Muscle layer of colon (tissue), 2 donors: ENCODE data around the gene DPP6.

Experiments
- H3K27ac ChIP-seq: one replicate; pipeline ENCODE4 v1.7.0; 2013; ENCODE audit warnings: low read depth, mild to moderate bottlenecking, low read length, moderate library complexity
- H3K27me3 ChIP-seq, 2 donors: one replicate each; pipeline ENCODE4 v1.7.0; 2013; ENCODE audit warnings: low read length in 2 of 2, mild to moderate bottlenecking in 2 of 2; ENCODE audit not compliant: insufficient read depth in 2 of 2, control insufficient read depth in 1 of 2
- H3K36me3 ChIP-seq: one replicate; pipeline ENCODE4 v1.7.0; 2013; ENCODE audit warnings: mild to moderate bottlenecking, low read length; ENCODE audit not compliant: insufficient read depth
- H3K4me1 ChIP-seq: one replicate; pipeline ENCODE4 v1.7.0; 2013; ENCODE audit warnings: mild to moderate bottlenecking, low read length; ENCODE audit not compliant: insufficient read depth
- H3K4me3 ChIP-seq, 2 donors: one replicate each; pipeline ENCODE4 v1.7.0; 2013; ENCODE audit warnings: low read length in 2 of 2, low read depth in 1 of 2, mild to moderate bottlenecking in 1 of 2, moderate library complexity in 1 of 2
- H3K9ac ChIP-seq: one replicate; pipeline ENCODE4 v1.7.0; 2013; ENCODE audit warnings: low read length
- H3K9me3 ChIP-seq: one replicate; pipeline ENCODE4 v1.7.0; 2013; ENCODE audit warnings: mild to moderate bottlenecking, low read length
- donor health status: abdominal sarcoma.
- donor health status: Adenocarcinoma of cecum.

The DPP6 gene

DNA sequence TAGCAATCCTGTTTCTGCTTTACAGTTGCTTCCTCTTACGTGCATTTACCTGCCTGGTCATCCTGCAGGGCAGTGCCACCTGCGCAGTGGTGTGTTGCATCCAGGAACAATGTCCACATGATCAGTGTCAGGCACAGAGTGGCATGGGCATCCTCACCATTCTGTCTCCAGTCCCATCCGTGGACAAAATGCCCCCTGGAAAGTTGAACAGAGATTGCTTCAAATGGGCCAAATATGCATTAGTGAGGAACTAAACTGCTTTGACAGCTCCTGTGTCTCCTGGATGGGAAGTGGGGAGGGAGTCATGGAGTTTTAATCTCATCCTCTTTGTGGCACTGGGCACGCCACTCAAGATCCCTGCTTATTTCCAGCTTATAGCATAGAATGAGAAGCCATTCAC is 151.8 kb downstream of the DPP6 start:
- Histone ChIP-seq H3K27ac (no peak overlapping the region), H3K4me1 (no peaks in the 10 kb centered on the region), H3K4me3 (no peak overlapping the region), H3K36me3 (no peaks in the 10 kb centered on the region), H3K27me3 (no peaks in the 10 kb centered on the region), H3K9me3 (no peaks in the 10 kb centered on the region), H3K9ac (no peak overlapping the region)

DNA sequence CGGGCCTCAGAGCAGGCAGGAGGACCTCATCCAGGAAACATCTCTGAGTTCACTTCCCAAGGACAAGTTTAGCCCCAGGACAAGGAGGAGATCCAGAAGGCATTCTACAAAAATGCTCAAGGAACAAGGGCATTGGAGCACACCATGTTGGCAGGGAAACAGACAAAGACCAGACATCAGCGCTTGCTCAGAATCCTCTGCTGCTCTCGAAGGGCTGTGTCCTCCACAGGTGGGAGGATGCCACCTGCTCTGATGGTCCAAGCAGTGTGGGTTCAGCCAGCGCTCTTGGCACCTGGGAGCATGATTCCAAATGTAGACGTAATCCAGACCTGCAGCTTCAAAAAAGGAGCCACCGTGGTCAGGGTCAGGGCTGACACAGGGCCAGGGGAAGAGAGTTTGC is 160.7 kb downstream of the DPP6 start:
- Histone ChIP-seq H3K4me1 (no peaks in the 10 kb centered on the region), H3K9me3 (no peaks in the 10 kb centered on the region), H3K36me3 (no peaks in the 10 kb centered on the region), H3K27ac (no peak overlapping the region), H3K27me3 (no peaks in the 10 kb centered on the region), H3K4me3 (no peak overlapping the region), H3K9ac (no peak overlapping the region)

DNA sequence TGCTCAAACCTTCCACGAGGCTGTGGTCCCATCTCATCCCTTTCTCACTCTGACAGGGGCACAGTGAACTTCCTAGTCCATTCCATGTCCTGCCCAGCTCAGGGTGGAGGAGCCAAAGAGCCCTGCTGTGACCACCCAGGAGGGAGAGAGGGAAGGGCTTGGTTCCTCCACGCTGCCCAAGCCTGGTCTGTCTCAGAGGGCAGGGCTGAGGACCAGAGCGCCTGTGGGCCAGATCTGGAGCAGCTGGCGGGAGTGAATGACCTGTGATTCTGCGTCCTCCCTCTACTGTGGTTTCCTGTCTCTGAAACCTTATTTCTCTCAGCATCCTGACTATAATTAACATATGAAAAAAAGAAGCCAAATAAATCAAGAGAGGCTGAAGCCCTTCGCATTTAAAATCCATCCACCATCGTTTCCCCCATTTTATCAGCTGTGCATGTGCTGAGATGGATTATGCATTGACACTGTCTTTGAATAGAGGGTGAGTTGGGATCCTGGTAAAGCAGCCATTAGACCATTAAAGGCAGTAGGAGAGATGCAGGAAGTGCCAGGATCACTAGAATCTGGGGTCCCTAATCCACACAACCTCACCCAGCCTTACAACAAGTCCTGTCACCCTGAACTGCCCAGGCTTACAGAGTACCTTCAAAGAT is 165.6 kb downstream of the DPP6 start:
- H3K27ac ChIP-seq: no peak overlapping the region
- no peaks in the 10 kb centered on the region for H3K36me3 ChIP-seq
- no peaks in the 10 kb centered on the region for H3K9me3 ChIP-seq
- H3K27me3 ChIP-seq: no peaks in the 10 kb centered on the region
- H3K4me1 ChIP-seq: no peaks in the 10 kb centered on the region
- H3K4me3 ChIP-seq: no peak overlapping the region
- H3K9ac ChIP-seq: no peak overlapping the region

DNA sequence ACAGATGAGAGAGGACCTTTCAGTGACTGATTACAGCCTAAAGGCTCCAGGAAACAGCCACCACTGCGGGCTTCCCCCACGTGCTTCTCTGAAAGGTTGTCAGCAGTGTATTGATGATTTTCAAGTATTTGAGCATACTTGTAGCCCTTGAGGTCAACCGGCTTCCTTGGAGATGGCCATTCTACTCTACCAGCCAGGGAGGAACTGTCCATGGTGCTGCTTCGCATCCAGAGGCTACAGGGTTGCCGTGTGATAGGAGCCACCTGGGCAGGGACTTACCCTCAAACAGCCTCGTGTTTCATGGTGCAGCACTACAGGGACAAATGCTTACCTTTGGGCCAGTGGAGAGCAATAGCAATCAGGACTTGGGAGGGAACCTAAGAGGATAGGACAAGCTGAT is 179.5 kb downstream of the DPP6 start:
- no peaks in the 10 kb centered on the region for H3K27me3 ChIP-seq

DNA sequence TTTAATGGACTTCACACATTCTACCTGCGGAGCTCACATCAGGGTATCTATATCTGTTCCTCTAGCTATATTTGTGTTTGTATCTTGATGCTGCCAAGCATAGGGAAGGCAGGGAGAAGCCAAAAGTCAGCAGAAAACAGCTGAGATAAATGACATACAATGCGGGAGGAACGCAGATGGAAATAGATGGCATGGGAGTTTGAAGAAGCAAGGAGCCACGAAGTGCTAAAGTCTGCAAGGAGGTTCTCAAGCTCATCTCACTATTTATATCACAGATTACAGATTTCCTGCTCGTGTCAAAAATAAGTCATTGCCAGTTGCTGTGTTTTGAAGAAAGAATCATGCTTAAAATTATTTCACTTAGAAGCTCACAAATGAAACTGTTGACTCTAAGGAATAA is 180.5 kb downstream of the DPP6 start:
- Histone ChIP-seq H3K9ac (no peak overlapping the region), H3K27ac (no peak overlapping the region), H3K4me1 (no peaks in the 10 kb centered on the region), H3K27me3 (no peaks in the 10 kb centered on the region), H3K36me3 (no peaks in the 10 kb centered on the region), H3K9me3 (no peaks in the 10 kb centered on the region), H3K4me3 (no peak overlapping the region)

More for the DNA sequence above, 179.5 kb downstream of the DPP6 start:
- Histone ChIP-seq H3K27ac (no peak overlapping the region), H3K4me3 (no peak overlapping the region), H3K9ac (no peak overlapping the region), H3K4me1 (no peaks in the 10 kb centered on the region), H3K9me3 (no peaks in the 10 kb centered on the region), H3K36me3 (no peaks in the 10 kb centered on the region)

DNA sequence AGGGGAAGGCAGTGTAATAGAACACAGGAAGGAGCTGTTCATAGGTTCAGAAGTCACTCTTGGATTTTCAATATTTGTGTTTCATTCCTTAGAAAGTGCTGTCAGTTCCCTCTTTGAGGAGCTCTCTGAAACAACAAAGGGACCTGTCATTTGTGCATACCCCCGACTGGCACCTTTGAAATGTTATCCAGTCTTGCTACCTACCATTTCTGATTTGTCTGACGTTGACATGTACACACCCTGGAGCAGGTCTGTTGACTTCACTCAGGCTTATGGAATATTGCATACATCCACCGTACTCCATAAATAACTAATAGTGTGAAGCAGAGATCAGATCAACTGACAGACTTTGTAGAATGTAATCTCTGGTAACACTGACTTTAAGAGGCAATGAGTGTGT is 189.8 kb downstream of the DPP6 start:
- H3K27me3 ChIP-seq: no peaks in the 10 kb centered on the region
- H3K4me1 ChIP-seq: no peaks in the 10 kb centered on the region
- H3K9me3 ChIP-seq: peaks cover 10% of the 10 kb centered on the region
- no peak overlapping the region for H3K9ac ChIP-seq
- H3K36me3 ChIP-seq: no peaks in the 10 kb centered on the region
- H3K4me3 ChIP-seq: no peak overlapping the region
- no peak overlapping the region for H3K27ac ChIP-seq

DNA sequence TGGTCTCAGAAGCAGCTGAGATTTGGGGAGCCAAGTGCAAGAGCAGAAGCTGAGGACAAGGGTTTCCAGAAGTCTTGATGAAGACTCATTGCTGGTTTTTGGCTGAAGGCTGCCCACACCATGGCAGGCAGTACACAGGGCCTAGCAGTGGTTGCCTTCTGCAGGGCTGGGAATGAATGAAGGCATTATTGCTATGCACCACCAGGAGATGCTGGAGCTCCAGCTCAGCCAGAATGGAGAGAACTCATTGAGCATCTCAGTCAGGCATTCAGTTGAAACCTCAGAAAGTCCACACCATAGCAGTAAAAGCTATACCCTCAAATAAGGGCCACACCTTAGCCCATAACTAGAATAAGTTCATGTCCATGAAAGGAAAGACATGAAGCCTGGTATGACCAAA is 190.5 kb downstream of the DPP6 start:
- H3K9ac ChIP-seq: no peak overlapping the region
- H3K27ac ChIP-seq: no peak overlapping the region
- H3K9me3 ChIP-seq: peaks cover 10% of the 10 kb centered on the region
- H3K4me1 ChIP-seq: no peaks in the 10 kb centered on the region
- no peak overlapping the region for H3K4me3 ChIP-seq
- H3K27me3 ChIP-seq: no peaks in the 10 kb centered on the region
- H3K36me3 ChIP-seq: no peaks in the 10 kb centered on the region

DNA sequence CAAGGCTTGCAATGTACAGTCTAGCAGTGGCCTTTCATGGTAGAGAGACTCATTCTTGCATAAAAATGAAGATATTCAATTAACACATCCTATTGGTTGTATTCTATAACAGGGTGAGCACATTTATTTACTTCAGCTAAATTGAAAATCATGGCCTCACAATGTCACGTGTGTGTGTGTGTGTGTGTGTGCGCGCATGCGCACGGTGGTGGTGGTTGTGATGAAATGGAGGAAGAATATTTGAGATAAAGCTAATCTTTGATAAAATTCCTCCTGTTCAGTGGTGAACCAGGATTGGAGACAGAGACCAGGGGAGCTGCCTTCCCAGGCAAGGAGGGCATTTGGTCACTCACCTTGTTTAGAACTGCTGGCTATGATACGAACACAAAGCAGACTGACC is 199.8 kb downstream of the DPP6 start:
- no peak overlapping the region for H3K27ac ChIP-seq
- H3K9ac ChIP-seq: no peak overlapping the region

DNA sequence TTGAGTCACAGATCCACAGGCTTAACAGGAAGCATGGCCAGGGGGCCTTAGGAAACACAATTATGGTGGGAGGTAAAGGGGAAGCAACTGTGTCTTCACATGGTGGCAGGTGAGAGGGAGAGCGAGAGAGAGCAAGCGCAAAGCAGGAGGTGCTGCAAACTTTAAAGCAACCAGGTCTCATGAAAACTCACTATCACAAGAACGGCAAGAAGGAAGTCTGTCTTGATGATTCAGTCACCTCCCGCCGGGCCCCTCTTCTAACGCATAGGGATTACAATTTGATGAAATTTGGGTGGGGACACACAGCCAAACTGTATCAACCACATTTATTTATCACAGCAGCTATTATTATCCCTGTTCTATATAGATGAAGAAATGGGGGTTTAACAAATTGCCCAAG is 201.6 kb downstream of the DPP6 start:
- H3K9ac ChIP-seq: no peak overlapping the region
- no peaks in the 10 kb centered on the region for H3K27me3 ChIP-seq
- no peaks in the 10 kb centered on the region for H3K36me3 ChIP-seq
- H3K9me3 ChIP-seq: no peaks in the 10 kb centered on the region
- no peaks in the 10 kb centered on the region for H3K4me1 ChIP-seq
- no peak overlapping the region for H3K4me3 ChIP-seq
- H3K27ac ChIP-seq: no peak overlapping the region

More for the DNA sequence above, 199.8 kb downstream of the DPP6 start:
- H3K9me3 ChIP-seq: no peaks in the 10 kb centered on the region
- no peaks in the 10 kb centered on the region for H3K4me1 ChIP-seq
- no peaks in the 10 kb centered on the region for H3K27me3 ChIP-seq
- H3K36me3 ChIP-seq: no peaks in the 10 kb centered on the region
- H3K4me3 ChIP-seq: no peak overlapping the region

DNA sequence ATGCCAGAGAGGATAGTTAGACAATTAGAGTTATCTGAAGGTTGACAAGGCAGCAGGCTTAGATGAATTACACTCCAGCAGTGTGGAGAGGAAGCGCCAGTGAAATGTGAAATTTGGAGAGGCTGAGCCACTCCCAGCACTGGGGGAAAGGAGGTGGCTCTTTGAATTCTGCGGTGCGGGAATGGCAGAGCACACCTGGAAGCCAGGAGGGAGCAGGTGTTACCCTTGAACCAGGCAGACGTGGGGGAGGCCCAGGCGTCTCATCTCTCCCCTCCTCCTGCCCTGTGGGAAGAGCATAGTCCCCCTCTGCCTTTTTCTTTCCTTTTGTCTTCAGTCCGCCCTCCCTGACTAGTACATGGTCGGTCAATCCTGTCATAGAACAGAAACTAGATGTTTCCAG is 203.1 kb downstream of the DPP6 start:
- Histone ChIP-seq H3K27me3 (no peaks in the 10 kb centered on the region), H3K9me3 (no peaks in the 10 kb centered on the region), H3K4me3 (no peak overlapping the region), H3K9ac (no peak overlapping the region), H3K36me3 (no peaks in the 10 kb centered on the region), H3K4me1 (no peaks in the 10 kb centered on the region), H3K27ac (no peak overlapping the region)

DNA sequence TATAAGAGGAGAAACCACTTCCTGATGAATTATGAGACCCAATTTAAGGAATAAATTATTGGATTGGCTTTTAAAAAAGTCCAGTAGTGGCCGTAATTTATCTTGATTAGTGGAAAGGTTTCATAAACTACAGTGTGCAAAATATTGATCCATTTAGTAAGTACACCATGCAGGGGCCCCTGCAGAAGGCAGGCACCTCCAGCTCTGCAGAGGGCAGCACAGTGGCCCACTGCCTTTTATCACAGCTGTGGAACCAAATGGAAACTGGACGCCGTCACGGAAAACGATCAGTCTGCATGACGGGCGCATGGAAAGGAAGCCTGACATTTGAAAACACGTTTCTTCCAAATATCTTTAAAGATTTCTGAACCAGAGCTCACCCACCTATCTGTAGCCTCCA is 204.0 kb downstream of the DPP6 start:
- no peaks in the 10 kb centered on the region for H3K27me3 ChIP-seq
- H3K4me1 ChIP-seq: no peaks in the 10 kb centered on the region
- no peak overlapping the region for H3K4me3 ChIP-seq
- H3K36me3 ChIP-seq: no peaks in the 10 kb centered on the region
- H3K9me3 ChIP-seq: no peaks in the 10 kb centered on the region
- H3K27ac ChIP-seq: no peak overlapping the region
- no peak overlapping the region for H3K9ac ChIP-seq

DNA sequence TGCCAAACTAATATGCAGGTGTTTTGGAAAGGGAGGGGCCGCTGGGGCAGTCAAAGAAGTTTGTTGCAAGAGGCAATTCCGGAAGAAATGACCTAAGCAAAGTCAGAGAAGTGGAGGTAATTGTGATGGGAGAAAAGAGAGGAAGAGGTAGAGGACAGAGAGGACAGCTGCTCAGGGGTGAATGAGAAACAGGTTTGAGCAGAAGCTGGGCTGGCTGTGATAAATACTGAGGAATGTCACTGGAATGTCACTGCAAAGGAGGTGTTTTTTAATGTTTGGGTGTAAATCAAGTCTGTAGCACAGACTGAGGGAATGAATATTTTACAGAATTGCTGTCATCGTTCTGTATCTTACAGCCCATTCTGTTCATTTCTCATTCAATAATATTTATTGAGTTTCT is 207.2 kb downstream of the DPP6 start:
- H3K9ac ChIP-seq: no peak overlapping the region

More for the DNA sequence above, 207.2 kb downstream of the DPP6 start:
- H3K4me3 ChIP-seq: no peak overlapping the region
- no peaks in the 10 kb centered on the region for H3K27me3 ChIP-seq
- H3K4me1 ChIP-seq: no peaks in the 10 kb centered on the region
- H3K36me3 ChIP-seq: no peaks in the 10 kb centered on the region
- no peak overlapping the region for H3K27ac ChIP-seq
- no peaks in the 10 kb centered on the region for H3K9me3 ChIP-seq
